SK-N-SH (cell line): ENCODE data around the gene GLRA3.

Experiments
- CHD2 ChIP-seq: fragments of 150-350 bp; IDR thresholded peaks from 2 replicates; pipeline ENCODE4 v1.6.1; 2018; ENCODE audit warnings: low read length; ENCODE audit not compliant: partially characterized antibody
- EP300 ChIP-seq, 2 experiments: IDR thresholded peaks; 2 replicates each; pipeline versions ENCODE4 v1.4.0 to v1.6.1; 2012; ENCODE audit warnings: borderline replicate concordance in 1 of 2, low read depth in 1 of 2, low read length in 1 of 2
- NRF1 ChIP-seq: IDR thresholded peaks from 2 replicates; pipeline ENCODE4 v1.6.1; 2012; ENCODE audit warnings: low read depth, mild to moderate bottlenecking, low read length
- RCOR1 ChIP-seq: fragments of 150-350 bp; IDR thresholded peaks from 2 replicates; pipeline ENCODE4 v1.6.1; 2017; ENCODE audit warnings: antibody characterized with exemption, low read length
- SIN3A ChIP-seq: IDR thresholded peaks from 2 replicates; pipeline ENCODE4 v1.6.1; 2012; ENCODE audit warnings: low read depth, mild to moderate bottlenecking, low read length, moderate library complexity, borderline replicate concordance
- SMC3 ChIP-seq: IDR thresholded peaks from 2 replicates; pipeline ENCODE4 v1.6.1; 2012; ENCODE audit warnings: low read depth, low read length, improper control_type of control experiment
- TF ChIP-seq, protein P1 (sequence below): fragments of 200-600 bp; sonication (generic); IDR thresholded peaks from 2 replicates; pipeline ENCODE4 v1.6.1; 2017; ENCODE audit warnings: antibody characterized with exemption, mild to moderate bottlenecking, moderate library complexity
- TF ChIP-seq, protein P2 (sequence below): fragments of 150-350 bp; IDR thresholded peaks from 2 replicates; pipeline ENCODE4 v1.6.1; 2017; ENCODE audit warnings: antibody characterized with exemption, low read length, low read depth, borderline replicate concordance
- TF ChIP-seq, protein P3 (sequence below): IDR thresholded peaks from 2 replicates; pipeline ENCODE4 v1.6.1; 2012; ENCODE audit warnings: mild to moderate bottlenecking, low read depth, low read length, moderate library complexity
- TF ChIP-seq, protein P4 (sequence below): IDR thresholded peaks from 2 replicates; pipeline ENCODE4 v1.4.0; 2012; ENCODE audit warnings: low read depth

DNA sequence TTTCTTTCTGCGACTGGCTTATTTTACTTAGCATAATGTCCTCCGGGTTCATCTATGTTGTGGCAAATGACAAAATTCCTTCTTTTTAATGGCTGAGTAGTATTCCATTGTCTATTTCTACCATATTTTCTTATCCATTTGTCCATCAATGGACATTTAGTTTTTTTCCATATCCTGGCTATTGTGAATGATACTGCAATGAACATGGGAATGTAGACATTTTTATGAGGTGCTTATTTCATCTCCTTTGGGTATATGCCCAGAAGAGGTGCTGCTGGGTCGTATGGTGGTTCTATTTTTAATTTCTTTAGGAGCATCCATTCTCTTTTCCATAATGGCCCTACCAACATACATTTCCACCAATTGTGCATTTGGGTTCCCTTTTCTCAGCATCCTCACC, 230.2 kb downstream of the GLRA3 start:
- TF ChIP-seq SMC3 (no peak), CHD2 (no peak), RCOR1 (no peak), NRF1 (no peak), SIN3A (no peak), EP300 (IDR thresholded peaks at IDR 0.05; ENCODE audit: borderline replicate concordance in 1 of 2, low read depth in 1 of 2, low read length in 1 of 2) (no peak)
- TF ChIP-seq, protein P1, sequence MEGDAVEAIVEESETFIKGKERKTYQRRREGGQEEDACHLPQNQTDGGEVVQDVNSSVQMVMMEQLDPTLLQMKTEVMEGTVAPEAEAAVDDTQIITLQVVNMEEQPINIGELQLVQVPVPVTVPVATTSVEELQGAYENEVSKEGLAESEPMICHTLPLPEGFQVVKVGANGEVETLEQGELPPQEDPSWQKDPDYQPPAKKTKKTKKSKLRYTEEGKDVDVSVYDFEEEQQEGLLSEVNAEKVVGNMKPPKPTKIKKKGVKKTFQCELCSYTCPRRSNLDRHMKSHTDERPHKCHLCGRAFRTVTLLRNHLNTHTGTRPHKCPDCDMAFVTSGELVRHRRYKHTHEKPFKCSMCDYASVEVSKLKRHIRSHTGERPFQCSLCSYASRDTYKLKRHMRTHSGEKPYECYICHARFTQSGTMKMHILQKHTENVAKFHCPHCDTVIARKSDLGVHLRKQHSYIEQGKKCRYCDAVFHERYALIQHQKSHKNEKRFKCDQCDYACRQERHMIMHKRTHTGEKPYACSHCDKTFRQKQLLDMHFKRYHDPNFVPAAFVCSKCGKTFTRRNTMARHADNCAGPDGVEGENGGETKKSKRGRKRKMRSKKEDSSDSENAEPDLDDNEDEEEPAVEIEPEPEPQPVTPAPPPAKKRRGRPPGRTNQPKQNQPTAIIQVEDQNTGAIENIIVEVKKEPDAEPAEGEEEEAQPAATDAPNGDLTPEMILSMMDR, result no peak
- TF ChIP-seq, protein P2, sequence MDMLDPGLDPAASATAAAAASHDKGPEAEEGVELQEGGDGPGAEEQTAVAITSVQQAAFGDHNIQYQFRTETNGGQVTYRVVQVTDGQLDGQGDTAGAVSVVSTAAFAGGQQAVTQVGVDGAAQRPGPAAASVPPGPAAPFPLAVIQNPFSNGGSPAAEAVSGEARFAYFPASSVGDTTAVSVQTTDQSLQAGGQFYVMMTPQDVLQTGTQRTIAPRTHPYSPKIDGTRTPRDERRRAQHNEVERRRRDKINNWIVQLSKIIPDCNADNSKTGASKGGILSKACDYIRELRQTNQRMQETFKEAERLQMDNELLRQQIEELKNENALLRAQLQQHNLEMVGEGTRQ, result no peak
- TF ChIP-seq, protein P3, sequence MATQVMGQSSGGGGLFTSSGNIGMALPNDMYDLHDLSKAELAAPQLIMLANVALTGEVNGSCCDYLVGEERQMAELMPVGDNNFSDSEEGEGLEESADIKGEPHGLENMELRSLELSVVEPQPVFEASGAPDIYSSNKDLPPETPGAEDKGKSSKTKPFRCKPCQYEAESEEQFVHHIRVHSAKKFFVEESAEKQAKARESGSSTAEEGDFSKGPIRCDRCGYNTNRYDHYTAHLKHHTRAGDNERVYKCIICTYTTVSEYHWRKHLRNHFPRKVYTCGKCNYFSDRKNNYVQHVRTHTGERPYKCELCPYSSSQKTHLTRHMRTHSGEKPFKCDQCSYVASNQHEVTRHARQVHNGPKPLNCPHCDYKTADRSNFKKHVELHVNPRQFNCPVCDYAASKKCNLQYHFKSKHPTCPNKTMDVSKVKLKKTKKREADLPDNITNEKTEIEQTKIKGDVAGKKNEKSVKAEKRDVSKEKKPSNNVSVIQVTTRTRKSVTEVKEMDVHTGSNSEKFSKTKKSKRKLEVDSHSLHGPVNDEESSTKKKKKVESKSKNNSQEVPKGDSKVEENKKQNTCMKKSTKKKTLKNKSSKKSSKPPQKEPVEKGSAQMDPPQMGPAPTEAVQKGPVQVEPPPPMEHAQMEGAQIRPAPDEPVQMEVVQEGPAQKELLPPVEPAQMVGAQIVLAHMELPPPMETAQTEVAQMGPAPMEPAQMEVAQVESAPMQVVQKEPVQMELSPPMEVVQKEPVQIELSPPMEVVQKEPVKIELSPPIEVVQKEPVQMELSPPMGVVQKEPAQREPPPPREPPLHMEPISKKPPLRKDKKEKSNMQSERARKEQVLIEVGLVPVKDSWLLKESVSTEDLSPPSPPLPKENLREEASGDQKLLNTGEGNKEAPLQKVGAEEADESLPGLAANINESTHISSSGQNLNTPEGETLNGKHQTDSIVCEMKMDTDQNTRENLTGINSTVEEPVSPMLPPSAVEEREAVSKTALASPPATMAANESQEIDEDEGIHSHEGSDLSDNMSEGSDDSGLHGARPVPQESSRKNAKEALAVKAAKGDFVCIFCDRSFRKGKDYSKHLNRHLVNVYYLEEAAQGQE, result no peak
- TF ChIP-seq, protein P4, sequence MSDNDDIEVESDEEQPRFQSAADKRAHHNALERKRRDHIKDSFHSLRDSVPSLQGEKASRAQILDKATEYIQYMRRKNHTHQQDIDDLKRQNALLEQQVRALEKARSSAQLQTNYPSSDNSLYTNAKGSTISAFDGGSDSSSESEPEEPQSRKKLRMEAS, result no peak
